Right cardiac atrium (tissue), 5 donors: ENCODE results near the gene VENTX. TPM values are rescaled to one million over a fixed set of nuclear protein-coding genes. Genes with fewer than 3 reads are reported as not detected.

ENCODE experiments used
- ATAC-seq, 2 donors: fragments of 200-7000 bp; cut with Tn5 transposase; one replicate each; pipeline versions ENCODE4 v1.8.0 to v1.9.1; 2020; ENCODE audit warnings: moderate library complexity in 2 of 2, mild to moderate bottlenecking in 1 of 2
- DNase-seq, 3 donors: peaks; one replicate each; pipeline ENCODE4 v3.0.0-alpha.2; 2020
- H3K27ac ChIP-seq: one replicate; pipeline ENCODE4 v1.5.1; 2013; ENCODE audit warnings: mild to moderate bottlenecking, low read length, control low read depth, moderate library complexity
- H3K27me3 ChIP-seq: one replicate; pipeline ENCODE4 v1.6.1; 2013; ENCODE audit not compliant: control insufficient read depth, insufficient read depth
- H3K4me1 ChIP-seq: one replicate; pipeline ENCODE4 v1.6.1; 2013; ENCODE audit warnings: low read length; ENCODE audit not compliant: control insufficient read depth, insufficient read depth
- H3K4me3 ChIP-seq: one replicate; pipeline ENCODE4 v1.5.1; 2013; ENCODE audit warnings: low read length, control low read depth
- H3K9me3 ChIP-seq: one replicate; pipeline ENCODE4 v1.6.1; 2013; ENCODE audit warnings: low read length; ENCODE audit not compliant: control insufficient read depth
- WGBS: extraction: QIAGEN DNeasy Blood & Tissue Kit; methylation state at CpG from one replicate; pipeline ENCODE4 v1.1.7; 2013; 5-methylcytosine and 5-hydroxymethylcytosine counted together
- intact Hi-C, 4 donors: fragments of 100-400 bp; cut with DNase I; formaldehyde crosslinking; loops; one replicate each; pipeline versions ENCODE4 v1.11.0 to v1.14.0; 2022 to 2023
- polyA plus RNA-seq: library from polyadenylated mRNA; stranded (reverse); fragments of 200-250 nt; gene quantifications from one replicate; pipeline ENCODE4 v1.2.3, GENCODE V29; 2013
- total RNA-seq, 4 donors: library from RNA; stranded (reverse); fragmentation: NEBNext Ultra II Directional; extraction: Animal tissue kit (Norgen Biotek cat#: 25700); gene quantifications; one replicate each; pipeline ENCODE4 v1.2.1, GENCODE V29; 2021
- donor health status: healthy with polysubstance abuse.
- donor health status: DM: no; HTN: yes; CAD: no.
- donor health status: DM: no; HTN: no; CAD: no.
- donor health status: DM: no; HTN: yes; CAD: no; lungs with severe emphysema.
- donor health status: DM: yes; HTN: yes; CAD: no.

Gene VENTX
- total and polyA plus RNA-seq, 5 donors = 0.45 to 0.89 (median 0.54) TPM

DNA sequence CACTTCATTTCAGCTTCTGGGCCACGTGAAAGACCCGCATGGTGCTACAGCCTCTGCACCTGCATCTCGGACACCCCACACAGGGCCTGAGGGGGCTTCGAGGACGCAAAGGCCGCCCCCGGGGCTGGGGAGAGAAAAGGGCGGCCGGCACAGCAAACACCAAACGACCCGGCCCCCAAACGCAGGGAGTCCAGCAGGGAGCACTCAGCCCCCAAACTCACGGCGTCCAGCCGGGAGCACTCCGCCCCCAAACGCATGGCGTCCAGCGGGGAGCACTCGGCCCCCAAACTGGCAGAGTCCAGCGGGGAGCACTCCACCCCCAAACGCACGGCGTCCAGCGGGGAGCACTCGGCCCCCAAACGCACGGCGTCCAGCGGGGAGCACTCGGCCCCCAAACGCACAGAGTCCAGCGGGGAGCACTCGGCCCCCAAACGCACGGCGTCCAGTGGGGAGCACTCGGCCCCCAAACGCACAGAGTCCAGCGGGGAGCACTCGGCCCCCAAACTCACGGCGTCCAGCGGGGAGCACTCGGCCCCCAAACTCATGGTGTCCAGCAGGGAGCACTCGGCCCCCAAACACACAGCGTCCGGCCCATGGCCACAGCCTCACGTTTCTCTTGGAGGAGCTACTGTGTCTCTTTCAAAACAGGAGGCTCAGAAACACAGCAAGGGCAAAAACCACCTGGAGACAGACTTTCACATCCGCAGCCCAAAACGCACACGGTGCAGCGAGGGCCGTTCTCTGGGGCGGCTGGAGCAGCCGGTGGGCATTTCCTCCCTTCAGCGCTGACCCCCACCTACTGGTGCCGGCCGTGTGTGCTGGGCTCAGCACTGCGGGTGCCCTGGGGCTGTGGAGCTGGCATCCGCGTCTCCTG is 34.6 kb upstream of the VENTX start:
- intact Hi-C loops = no loop called here
- 88% methylated on average over 60 of the region's 62 CpGs for WGBS
- DNase-seq = peak in 2 of 3 donors; percentile 18 to 29

GRCh38 chr10:133203652-133204195 is 33.9 kb upstream of the VENTX start:
- Histone ChIP-seq H3K4me3 (no peak overlapping the region), H3K4me1 (no peaks in the 10 kb centered on the region), H3K27me3 (no peaks in the 10 kb centered on the region), H3K9me3 (no peaks in the 10 kb centered on the region), H3K27ac (no peak overlapping the region)
- ATAC-seq (no peak), DNase-seq (peak in 2 of 3 donors; percentile 21 to 34)
- intact Hi-C loops = no loop called here
- 88% methylated on average over 31 of the region's 31 CpGs for WGBS

More for the DNA sequence above, 34.6 kb upstream of the VENTX start:
- Histone ChIP-seq H3K9me3 (no peaks in the 10 kb centered on the region), H3K4me1 (no peaks in the 10 kb centered on the region), H3K27ac (no peak overlapping the region), H3K4me3 (no peak overlapping the region), H3K27me3 (no peaks in the 10 kb centered on the region)
- ATAC-seq = no peak

DNA sequence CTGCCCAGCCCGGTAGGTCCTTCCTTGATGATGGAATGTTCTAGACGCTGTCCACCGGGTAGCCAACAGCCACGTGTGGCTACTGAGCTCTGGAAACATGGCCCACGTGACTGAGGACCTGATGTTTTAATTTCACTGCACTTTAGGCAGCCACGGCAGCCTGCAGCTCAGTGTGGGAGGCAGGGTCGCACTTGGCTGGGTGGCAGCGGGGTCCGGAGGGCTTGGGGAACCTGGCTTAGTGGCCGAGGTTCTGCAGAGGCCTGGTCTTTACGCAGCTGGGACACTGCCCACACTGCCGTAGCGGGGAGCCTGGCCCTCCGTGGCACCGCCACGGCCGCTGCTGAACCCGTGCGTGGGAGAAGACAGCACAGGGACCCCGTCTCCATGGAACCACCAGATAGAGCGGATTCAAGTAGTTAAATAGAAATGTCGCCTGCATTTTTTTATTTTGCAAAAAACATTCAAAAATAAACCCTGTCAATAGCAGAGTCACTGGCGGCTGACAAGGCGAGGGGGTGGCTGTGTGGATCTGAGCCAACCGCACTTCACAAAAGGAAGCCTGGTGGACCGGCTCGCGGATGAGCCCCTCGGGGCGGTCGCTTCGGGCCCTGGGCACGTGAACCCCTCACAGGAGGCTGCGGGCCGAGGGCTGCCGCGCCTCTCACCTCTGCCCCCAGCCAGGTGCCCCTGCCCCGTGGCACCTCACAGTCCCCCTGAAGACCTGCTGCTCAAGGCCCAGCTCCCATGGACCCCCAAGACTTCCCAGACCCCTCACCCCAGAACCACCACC is 33.2 kb upstream of the VENTX start:
- DNase-seq = peak in 2 of 3 donors; percentile 22 to 52
- no peaks in the 10 kb centered on the region for H3K27me3 ChIP-seq
- peak in 1 of 2 donors; percentile 8 for ATAC-seq
- H3K4me3 ChIP-seq = no peak overlapping the region
- WGBS = 90% methylated on average over 38 of the region's 38 CpGs
- no peak overlapping the region for H3K27ac ChIP-seq
- no peaks in the 10 kb centered on the region for H3K9me3 ChIP-seq
- H3K4me1 ChIP-seq = no peaks in the 10 kb centered on the region
- intact Hi-C loops = no loop called here

GRCh38 chr10:133205146-133205545 is 32.5 kb upstream of the VENTX start:
- Histone ChIP-seq H3K4me3 (no peak overlapping the region), H3K9me3 (no peaks in the 10 kb centered on the region), H3K4me1 (no peaks in the 10 kb centered on the region), H3K27me3 (no peaks in the 10 kb centered on the region), H3K27ac (no peak overlapping the region)
- DNase-seq = peak in 2 of 3 donors; percentile 33 to 45
- no peak for ATAC-seq
- 84% methylated on average over 23 of the region's 23 CpGs for WGBS
- intact Hi-C loops = no loop called here

DNA sequence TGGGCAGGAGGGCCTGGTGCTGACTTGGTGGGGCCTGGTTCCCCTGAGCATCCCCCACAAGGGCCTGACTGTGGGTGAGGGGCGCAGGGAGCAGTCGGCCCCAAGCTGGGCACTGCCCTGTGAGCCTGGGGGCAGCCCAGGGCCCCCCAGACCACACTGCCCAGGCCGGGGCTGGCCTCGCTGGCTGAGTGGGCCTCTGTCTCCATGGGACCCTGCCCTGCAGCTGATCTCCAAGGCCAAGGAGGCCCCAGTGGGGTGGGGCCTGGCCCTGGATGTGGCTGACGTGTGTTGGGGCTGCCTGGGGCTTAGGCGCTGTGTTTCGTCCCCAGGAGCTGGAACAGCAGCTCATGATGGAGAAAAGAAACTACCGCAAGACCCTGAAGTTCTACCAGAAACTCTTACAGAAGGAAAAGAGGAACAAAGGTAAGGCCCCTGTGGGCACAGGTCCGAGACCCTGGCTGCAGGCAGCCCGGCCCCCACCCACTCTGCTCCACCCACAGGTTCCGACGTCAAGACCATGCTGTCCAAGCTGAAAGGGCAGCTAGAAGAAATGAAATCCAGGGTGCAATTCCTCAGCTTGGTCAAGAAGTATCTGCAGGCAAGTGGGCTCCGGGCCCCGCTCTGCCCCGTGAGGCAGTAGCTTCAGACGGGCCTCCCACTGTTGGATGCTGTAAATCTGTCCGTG is 31.2 kb upstream of the VENTX start:
- ATAC-seq (peak in 1 of 2 donors; percentile 17), DNase-seq (peak in 2 of 3 donors; percentile 35 to 37)
- H3K4me1 ChIP-seq = no peaks in the 10 kb centered on the region
- H3K27ac ChIP-seq = no peak overlapping the region
- H3K9me3 ChIP-seq = no peaks in the 10 kb centered on the region
- no peaks in the 10 kb centered on the region for H3K27me3 ChIP-seq
- intact Hi-C loops = no loop called here
- WGBS = 84% methylated on average over 17 of the region's 17 CpGs
- no peak overlapping the region for H3K4me3 ChIP-seq

DNA sequence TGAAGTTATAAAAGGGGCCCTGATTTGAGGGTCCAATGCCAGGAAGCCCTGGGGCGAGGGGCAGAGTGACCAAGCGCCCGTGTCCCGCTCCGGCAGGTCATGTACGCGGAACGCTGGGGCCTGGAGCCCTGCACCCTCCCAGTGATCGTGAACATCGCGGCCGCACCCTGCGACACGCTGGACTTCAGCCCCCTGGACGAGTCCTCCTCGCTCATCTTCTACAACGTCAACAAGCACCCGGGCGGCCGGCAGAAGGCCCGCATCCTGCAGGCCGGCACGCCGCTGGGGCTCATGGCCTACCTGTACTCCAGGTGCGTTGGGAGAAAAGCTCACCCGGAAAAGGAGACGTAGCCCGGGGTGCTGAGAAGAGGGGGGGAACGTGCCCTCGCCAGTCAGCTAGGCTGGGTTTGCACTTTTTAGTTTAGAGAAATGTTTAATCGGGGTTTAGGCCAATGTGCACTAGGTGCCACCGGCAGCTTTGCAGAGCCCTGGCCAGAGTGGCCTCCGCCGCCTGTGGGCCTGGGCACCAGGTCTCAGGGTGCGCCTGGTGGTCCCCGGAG is 30.5 kb upstream of the VENTX start:
- Histone ChIP-seq H3K9me3 (no peaks in the 10 kb centered on the region), H3K27ac (no peak overlapping the region), H3K4me1 (no peaks in the 10 kb centered on the region), H3K4me3 (no peak overlapping the region), H3K27me3 (no peaks in the 10 kb centered on the region)
- intact Hi-C loops = no loop called here
- DNase-seq = peak in 2 of 3 donors; percentile 22 to 43
- ATAC-seq = no peak
- WGBS = 89% methylated on average over 36 of the region's 36 CpGs

DNA sequence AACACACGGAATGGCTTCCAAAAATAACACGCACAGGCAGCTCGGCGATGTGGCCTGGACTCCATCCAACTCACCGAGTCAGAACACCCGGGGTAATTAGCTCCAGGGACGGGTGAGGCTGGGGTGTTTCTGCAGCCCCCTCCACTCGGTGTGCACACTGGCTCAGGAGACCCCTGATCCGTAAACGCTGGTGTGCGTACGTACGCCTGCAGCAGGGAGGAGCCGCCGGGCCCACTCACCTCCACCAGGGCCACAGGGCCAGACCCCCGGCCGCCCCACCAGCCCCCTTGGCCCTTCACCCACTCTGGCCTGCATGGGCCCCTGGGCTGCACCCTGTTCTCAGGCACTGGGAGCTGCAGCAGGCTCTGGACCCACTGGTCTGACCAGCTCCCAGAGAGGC is 30.0 kb upstream of the VENTX start:
- 64% methylated on average over 17 of the region's 17 CpGs for WGBS
- intact Hi-C loops = no loop called here
- no peak for ATAC-seq
- no peaks in the 10 kb centered on the region for H3K27me3 ChIP-seq
- peak in 2 of 3 donors; percentile 45 to 53 for DNase-seq
- no peak overlapping the region for H3K4me3 ChIP-seq
- no peak overlapping the region for H3K27ac ChIP-seq
- H3K9me3 ChIP-seq = no peaks in the 10 kb centered on the region
- no peaks in the 10 kb centered on the region for H3K4me1 ChIP-seq

DNA sequence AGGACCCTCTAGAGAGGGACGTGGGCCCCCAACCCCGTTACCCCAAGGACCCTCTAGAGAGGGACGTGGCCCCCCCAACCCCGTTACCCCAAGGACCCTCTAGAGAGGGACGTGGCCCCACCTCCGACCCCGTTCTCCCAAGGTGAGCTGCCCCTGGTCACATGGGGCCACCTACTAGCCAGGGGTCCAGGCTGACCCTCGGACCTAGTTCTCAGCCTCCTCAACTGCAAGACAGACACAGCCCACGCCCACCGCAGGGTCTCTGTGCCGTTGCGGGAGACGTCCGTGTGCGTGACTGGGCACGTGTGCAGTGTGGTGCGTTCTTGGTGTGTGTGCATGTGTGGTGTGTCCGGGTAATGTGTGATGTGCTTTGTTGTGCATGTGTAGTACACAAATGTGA is 29.2 kb upstream of the VENTX start:
- WGBS = 90% methylated on average over 18 of the region's 18 CpGs
- Histone ChIP-seq H3K27ac (no peak overlapping the region), H3K4me1 (no peaks in the 10 kb centered on the region), H3K9me3 (no peaks in the 10 kb centered on the region), H3K4me3 (no peak overlapping the region), H3K27me3 (no peaks in the 10 kb centered on the region)
- no peak for ATAC-seq
- intact Hi-C loops = no loop called here
- peak in 1 of 3 donors; percentile 46 for DNase-seq

DNA sequence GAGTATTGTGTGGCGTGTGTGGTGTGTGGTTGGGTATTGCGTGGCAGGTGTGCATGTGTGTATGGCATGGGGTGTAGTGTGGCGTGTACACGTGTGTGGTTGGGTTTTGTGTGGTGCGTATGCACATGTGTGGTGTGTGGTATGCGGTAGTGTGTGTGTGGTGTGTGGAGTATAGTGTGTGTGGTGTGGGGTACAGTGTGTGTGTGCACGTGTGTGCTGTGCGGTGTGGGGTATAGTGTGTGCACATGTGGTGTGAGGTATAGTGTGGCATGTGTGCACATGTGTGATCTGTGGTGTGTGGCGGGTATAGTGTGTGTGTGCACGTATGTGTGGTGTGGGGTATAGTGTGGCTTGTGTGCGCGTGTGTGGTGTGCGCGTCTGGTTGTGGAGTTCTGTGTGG is 28.5 kb upstream of the VENTX start:
- no peak overlapping the region for H3K27ac ChIP-seq
- intact Hi-C loops = no loop called here
- DNase-seq = peak in 1 of 3 donors; percentile 5
- no peaks in the 10 kb centered on the region for H3K27me3 ChIP-seq
- 94% methylated on average over 14 of the region's 14 CpGs for WGBS
- ATAC-seq = no peak
- no peak overlapping the region for H3K4me3 ChIP-seq
- H3K4me1 ChIP-seq = no peaks in the 10 kb centered on the region
- H3K9me3 ChIP-seq = no peaks in the 10 kb centered on the region

- H3K9me3 ChIP-seq = no peaks in the 10 kb centered on the region
- no peak for ATAC-seq
- H3K4me1 ChIP-seq = no peaks in the 10 kb centered on the region
- no peaks in the 10 kb centered on the region for H3K27me3 ChIP-seq
- no peak overlapping the region for H3K27ac ChIP-seq
- peak in 2 of 3 donors; percentile 36 to 48 for DNase-seq
- no peak overlapping the region for H3K4me3 ChIP-seq
- intact Hi-C loops = no loop called here
- WGBS = 85% methylated on average over 20 of the region's 20 CpGs
Observed at GRCh38 chr10:133209641-133210040, 28.0 kb upstream of the VENTX start.
